GM23338 (cell line): ENCODE results near the gene PROS1. TPM values are rescaled to one million over a fixed set of nuclear protein-coding genes. Genes with fewer than 3 reads are reported as not detected.

Experiments used
- ATAC-seq: fragments of 200-7000 bp; cut with Tn5 transposase; 3 replicates; pipeline ENCODE4 v1.9.1; 2020
- DNase-seq: peaks from one replicate; pipeline ENCODE4 v3.0.0-alpha.2; 2015; ENCODE audit warnings: low spot score
- H2AFZ ChIP-seq: fragments of 200-600 bp; sonication (generic); 2 replicates; pipeline ENCODE4 v1.8.0; 2016; ENCODE audit warnings: antibody characterized with exemption, mild to moderate bottlenecking, moderate library complexity
- H3F3A ChIP-seq: fragments of 200-600 bp; sonication (generic); replicated peaks from 2 replicates; pipeline ENCODE4 v1.8.0; 2017; ENCODE audit warnings: antibody characterized with exemption, mixed run types, low read depth
- H3K27ac ChIP-seq: fragments of 200-600 bp; sonication (generic); 2 replicates; pipeline ENCODE4 v1.6.1; 2016; ENCODE audit warnings: low read depth
- H3K27me3 ChIP-seq: fragments of 200-600 bp; sonication (generic); 2 replicates; pipeline ENCODE4 v1.8.0; 2016; ENCODE audit warnings: mild to moderate bottlenecking, mixed run types, moderate library complexity; ENCODE audit not compliant: insufficient read depth
- H3K36me3 ChIP-seq: fragments of 200-600 bp; sonication (generic); 2 replicates; pipeline ENCODE4 v1.8.0; 2016; ENCODE audit warnings: mild to moderate bottlenecking; ENCODE audit not compliant: insufficient read depth
- H3K4me1 ChIP-seq: fragments of 200-600 bp; sonication (generic); 2 replicates; pipeline ENCODE4 v1.8.0; 2016; ENCODE audit warnings: mild to moderate bottlenecking, moderate library complexity; ENCODE audit not compliant: insufficient read depth
- H3K4me2 ChIP-seq: fragments of 200-600 bp; sonication (generic); 2 replicates; pipeline ENCODE4 v1.7.1; 2017; ENCODE audit warnings: mixed run types
- H3K4me3 ChIP-seq: fragments of 200-600 bp; sonication (generic); 2 replicates; pipeline ENCODE4 v1.6.1; 2016; ENCODE audit warnings: mixed run types
- H3K79me2 ChIP-seq: fragments of 200-600 bp; sonication (generic); replicated peaks from 2 replicates; pipeline ENCODE4 v1.8.0; 2017; ENCODE audit warnings: mild to moderate bottlenecking; ENCODE audit not compliant: insufficient read depth
- H3K9me2 ChIP-seq: fragments of 200-600 bp; sonication (generic); 2 replicates; pipeline ENCODE4 v1.8.0; 2017; ENCODE audit not compliant: insufficient read depth
- H4K20me1 ChIP-seq: fragments of 200-600 bp; sonication (generic); replicated peaks from 2 replicates; pipeline ENCODE4 v1.8.0; 2017; ENCODE audit warnings: mild to moderate bottlenecking; ENCODE audit not compliant: insufficient read depth
- H3K27ac Mint-ChIP-seq: 2 replicates; pipeline ENCODE4 v1.8.0; 2020; ENCODE audit warnings: inconsistent platforms, mild to moderate bottlenecking, moderate library complexity, mixed read lengths
- H3K27me3 Mint-ChIP-seq: 3 replicates; pipeline ENCODE4 v1.8.0; 2022; ENCODE audit warnings: low read depth, mild to moderate bottlenecking, moderate library complexity, mixed read lengths, inconsistent platforms; ENCODE audit not compliant: insufficient read depth, poor library complexity
- H3K36me3 Mint-ChIP-seq: 3 replicates; pipeline ENCODE4 v1.8.0; 2021; ENCODE audit warnings: low read depth, mild to moderate bottlenecking, inconsistent platforms, moderate library complexity, mixed read lengths
- H3K4me1 Mint-ChIP-seq: 3 replicates; pipeline ENCODE4 v1.8.0; 2020; ENCODE audit warnings: mild to moderate bottlenecking, inconsistent platforms, mixed read lengths
- H3K4me3 Mint-ChIP-seq: 3 replicates; pipeline ENCODE4 v1.8.0; 2021; ENCODE audit warnings: moderate library complexity, mild to moderate bottlenecking, inconsistent platforms, mixed read lengths
- H3K9me3 Mint-ChIP-seq: 3 replicates; pipeline ENCODE4 v1.8.0; 2020; ENCODE audit warnings: moderate library complexity, mild to moderate bottlenecking, inconsistent platforms, mixed read lengths
- CREB1 ChIP-seq: fragments of 250-450 bp; sonication (Bioruptor Pico); IDR thresholded peaks from 2 replicates; pipeline ENCODE4 v1.5.0; 2020; ENCODE audit warnings: low read depth, mild to moderate bottlenecking, moderate library complexity
- CTCF ChIP-seq, 2 experiments: fragments of 200-600 bp in 1 of 2; sonication (generic) in 1 of 2; conservative IDR thresholded peaks; 2 replicates each; pipeline versions ENCODE4 v1.5.1 to v1.6.1; 2016 to 2017; ENCODE audit warnings: antibody characterized with exemption in 2 of 2, low read depth in 2 of 2, mild to moderate bottlenecking in 2 of 2, moderate library complexity in 1 of 2
- ETS1 ChIP-seq: IDR thresholded peaks from 2 replicates; pipeline ENCODE4 v1.6.1; 2016; ENCODE audit warnings: antibody characterized with exemption
- EZH2 ChIP-seq: fragments of 200-600 bp; sonication (generic); IDR thresholded peaks from one replicate; pipeline ENCODE4 v1.8.0; 2017; ENCODE audit warnings: antibody characterized with exemption, mild to moderate bottlenecking, low read depth; ENCODE audit not compliant: unreplicated experiment
- EZH2phosphoT487 ChIP-seq: fragments of 200-600 bp; sonication (generic); IDR thresholded peaks from one replicate; pipeline ENCODE4 v1.8.1; 2018; ENCODE audit warnings: antibody characterized with exemption; ENCODE audit not compliant: unreplicated experiment
- JUNB ChIP-seq: IDR thresholded peaks from one replicate; pipeline ENCODE4 v1.6.1; 2016; ENCODE audit warnings: antibody characterized with exemption; ENCODE audit not compliant: unreplicated experiment
- NANOG ChIP-seq: IDR thresholded peaks from 2 replicates; pipeline ENCODE4 v1.6.1; 2016; ENCODE audit warnings: antibody characterized with exemption, borderline replicate concordance
- POLR2AphosphoS5 ChIP-seq: IDR thresholded peaks from 2 replicates; pipeline ENCODE4 v1.6.1; 2016; ENCODE audit warnings: antibody characterized with exemption, low read depth
- REST ChIP-seq: IDR thresholded peaks from one replicate; pipeline ENCODE4 v1.6.1; 2018; ENCODE audit warnings: antibody characterized with exemption; ENCODE audit not compliant: unreplicated experiment
- STAT1 ChIP-seq: IDR thresholded peaks from one replicate; pipeline ENCODE4 v1.6.1; 2016; ENCODE audit warnings: antibody characterized with exemption; ENCODE audit not compliant: unreplicated experiment
- ZNF331 ChIP-seq: fragments of 250-450 bp; sonication (Bioruptor Pico); IDR thresholded peaks from 2 replicates; pipeline ENCODE4 v1.5.0; 2020; ENCODE audit warnings: low read depth, mild to moderate bottlenecking, moderate library complexity
- polyA plus RNA-seq: library from polyadenylated mRNA; unstranded; fragments of >200 nt; fragmentation: Nextera tagmentation; extraction: Ambion mirVana; gene quantifications from 2 replicates; pipeline ENCODE4 v1.2.1, GENCODE V29; 2016
- total RNA-seq: library from RNA; depleted of rRNA; stranded (reverse); fragments of >200 nt; shearing (Covaris generic); gene quantifications from 2 replicates; pipeline ENCODE4 v1.2.3, GENCODE V29; 2014

The PROS1 gene
- total and polyA plus RNA-seq, 2 experiments from 2014 or later, result 1.8 to 4.1 TPM

GRCh38 chr3:94001191-94001590 is 27.5 kb upstream of the PROS1 start:
- no peaks in the 10 kb centered on the region for H3K79me2 ChIP-seq
- H3K27ac ChIP-seq, result no peak overlapping the region
- no peak overlapping the region for H2AFZ ChIP-seq
- H3K4me1 ChIP-seq, result no peaks in the 10 kb centered on the region
- H3K4me2 ChIP-seq, result no peak overlapping the region
- Mint-ChIP-seq H3K4me3 (no peak overlapping the region), H3K27me3 (peaks cover 2% of the 10 kb centered on the region), H3K9me3 (no peaks in the 10 kb centered on the region), H3K36me3 (peaks cover 4% of the 10 kb centered on the region; the same call in 1 of the 3 replicates), H3K27ac (no peak overlapping the region), H3K4me1 (no peaks in the 10 kb centered on the region)
- no peaks in the 10 kb centered on the region for H3K27me3 ChIP-seq
- ATAC-seq (no peak), DNase-seq (no peak)
- H3K9me2 ChIP-seq, result no peaks in the 10 kb centered on the region
- TF ChIP-seq JUNB, result no peak
- no peak for TF ChIP-seq STAT1
- H3K4me3 ChIP-seq, result no peak overlapping the region
- no peaks in the 10 kb centered on the region for H3K36me3 ChIP-seq
- no peaks in the 10 kb centered on the region for H3F3A ChIP-seq
- H4K20me1 ChIP-seq, result no peaks in the 10 kb centered on the region

- H3K79me2 ChIP-seq, result peaks cover 38% of the 10 kb centered on the region
- ATAC-seq, result no peak
- H2AFZ ChIP-seq, result no peak overlapping the region
- H3K4me3 ChIP-seq, result no peak overlapping the region
- H3K4me1 ChIP-seq, result peaks cover 1% of the 10 kb centered on the region
- no peaks in the 10 kb centered on the region for H3K36me3 ChIP-seq
- Mint-ChIP-seq H3K9me3 (no peaks in the 10 kb centered on the region), H3K4me1 (peaks cover 3% of the 10 kb centered on the region; the same call in 2 of the 3 replicates), H3K36me3 (peaks cover 4% of the 10 kb centered on the region; the same call in 1 of the 3 replicates), H3K27ac (no peak overlapping the region), H3K4me3 (no peak overlapping the region), H3K27me3 (no peaks in the 10 kb centered on the region)
- no peak for DNase-seq
- H3K9me2 ChIP-seq, result no peaks in the 10 kb centered on the region
- no peaks in the 10 kb centered on the region for H3F3A ChIP-seq
- H3K27me3 ChIP-seq, result no peaks in the 10 kb centered on the region
- H4K20me1 ChIP-seq, result no peaks in the 10 kb centered on the region
- no peak overlapping the region for H3K4me2 ChIP-seq
- no peak overlapping the region for H3K27ac ChIP-seq
- no peak for TF ChIP-seq STAT1
- TF ChIP-seq CTCF (conservative IDR thresholded peaks at IDR 0.05; ENCODE audit: low read depth in 2 of 2), result no peak
- no peak for TF ChIP-seq EZH2phosphoT487
- no peak for TF ChIP-seq POLR2AphosphoS5
- TF ChIP-seq ZNF331 (CRISPR knock-in tag), result no peak
- TF ChIP-seq NANOG, result no peak
- TF ChIP-seq CREB1 (CRISPR knock-in tag), result no peak
- no peak for TF ChIP-seq REST
- TF ChIP-seq EZH2, result no peak
- no peak for TF ChIP-seq ETS1
Measured at GRCh38 chr3:93994056-93994455, 20.4 kb upstream of the PROS1 start.
